Esophagus squamous epithelium (tissue), 5 donors: Measurements from ENCODE around the gene GSTM2. TPM values are rescaled to one million over a fixed set of nuclear protein-coding genes. Genes with fewer than 3 reads are reported as not detected.

Experiments
- DNase-seq: peaks from one replicate; lab custom pipeline; 2025; lab: John Stamatoyannopoulos, UW
- H3K27ac ChIP-seq, 4 donors: fragments of 200-600 bp; sonication (generic); one replicate each; pipeline ENCODE4 v1.5.1; 2016 to 2019; ENCODE audit warnings: mild to moderate bottlenecking in 1 of 4
- H3K27me3 ChIP-seq, 4 donors: fragments of 200-600 bp; sonication (generic); 1 replicate in 3 of 4; 2 replicates in 1 of 4; pipeline versions ENCODE4 v1.5.1 to v1.6.0; 2017 to 2021; ENCODE audit warnings: antibody characterized with exemption in 1 of 4
- H3K36me3 ChIP-seq, 3 donors: fragments of 200-600 bp; sonication (generic); one replicate each; pipeline ENCODE4 v1.5.1; 2016 to 2019
- H3K4me1 ChIP-seq, 3 donors: fragments of 200-600 bp; sonication (generic); one replicate each; pipeline ENCODE4 v1.5.1; 2017 to 2019
- H3K4me3 ChIP-seq, 4 donors: fragments of 200-600 bp; sonication (generic); 1 replicate in 3 of 4; 2 replicates in 1 of 4; pipeline ENCODE4 v1.5.1; 2016 to 2019; ENCODE audit warnings: mild to moderate bottlenecking in 2 of 4, moderate library complexity in 1 of 4
- H3K9me3 ChIP-seq, 3 donors: fragments of 200-600 bp; sonication (generic); one replicate each; pipeline ENCODE4 v1.5.1; 2016 to 2019
- POLR2A ChIP-seq, 4 donors: fragments of 450-650 bp; IDR thresholded peaks; one replicate each; pipeline ENCODE4 v1.6.1; 2017; ENCODE audit warnings: antibody characterized with exemption in 4 of 4, mild to moderate bottlenecking in 4 of 4, moderate library complexity in 3 of 4
- WGBS, 2 donors: methylation state at CpG; one replicate each; pipeline ENCODE4 v1.1.5; 2018; 5-methylcytosine and 5-hydroxymethylcytosine counted together
- intact Hi-C: fragments of 100-400 bp; cut with DNase I; formaldehyde crosslinking; loops from one replicate; pipeline ENCODE4 v1.15.0; 2022
- total RNA-seq, 4 donors: library from RNA; depleted of rRNA; stranded (reverse); fragments of >200 nt; gene quantifications; one replicate each; pipeline ENCODE4 v1.1.0, GENCODE V29; 2016
- TF ChIP-seq, protein P1 (sequence below), 6 experiments: fragments of 450-650 bp in 4 of 6; fragments of 200-600 bp in 2 of 6; sonication (generic) in 2 of 6; IDR thresholded peaks; one replicate each; pipeline ENCODE4 v1.5.1; 2016 to 2019; ENCODE audit warnings: antibody characterized with exemption in 6 of 6, mild to moderate bottlenecking in 4 of 6, moderate library complexity in 4 of 6
- donor health status: DM: yes; HTN: yes; CAD: no.

Gene GSTM2
- total RNA-seq, 4 donors from 2014 or later, result 17.8 to 87.9 (median 46.2) TPM

GRCh38 chr1:109639063-109639840 is 28.6 kb upstream of the GSTM2 start:
- Histone ChIP-seq H3K27ac (no peak overlapping the region), H3K36me3 (no peaks in the 10 kb centered on the region), H3K27me3 (no peaks in the 10 kb centered on the region), H3K9me3 (no peaks in the 10 kb centered on the region), H3K4me1 (peaks cover 0 to 39% (median 18%) of the 10 kb centered on the region in 3 donors), H3K4me3 (no peak overlapping the region)
- TF ChIP-seq POLR2A (IDR thresholded peaks at IDR 0.05), result no peak
- TF ChIP-seq, protein P1, sequence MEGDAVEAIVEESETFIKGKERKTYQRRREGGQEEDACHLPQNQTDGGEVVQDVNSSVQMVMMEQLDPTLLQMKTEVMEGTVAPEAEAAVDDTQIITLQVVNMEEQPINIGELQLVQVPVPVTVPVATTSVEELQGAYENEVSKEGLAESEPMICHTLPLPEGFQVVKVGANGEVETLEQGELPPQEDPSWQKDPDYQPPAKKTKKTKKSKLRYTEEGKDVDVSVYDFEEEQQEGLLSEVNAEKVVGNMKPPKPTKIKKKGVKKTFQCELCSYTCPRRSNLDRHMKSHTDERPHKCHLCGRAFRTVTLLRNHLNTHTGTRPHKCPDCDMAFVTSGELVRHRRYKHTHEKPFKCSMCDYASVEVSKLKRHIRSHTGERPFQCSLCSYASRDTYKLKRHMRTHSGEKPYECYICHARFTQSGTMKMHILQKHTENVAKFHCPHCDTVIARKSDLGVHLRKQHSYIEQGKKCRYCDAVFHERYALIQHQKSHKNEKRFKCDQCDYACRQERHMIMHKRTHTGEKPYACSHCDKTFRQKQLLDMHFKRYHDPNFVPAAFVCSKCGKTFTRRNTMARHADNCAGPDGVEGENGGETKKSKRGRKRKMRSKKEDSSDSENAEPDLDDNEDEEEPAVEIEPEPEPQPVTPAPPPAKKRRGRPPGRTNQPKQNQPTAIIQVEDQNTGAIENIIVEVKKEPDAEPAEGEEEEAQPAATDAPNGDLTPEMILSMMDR (IDR thresholded peaks at IDR 0.05), result no peak
- intact Hi-C loops, result loop anchor here (5.0 kb wide), 1 partner anchor 97 kb away; no protein-coding TSS in a partner anchor
- no peak for DNase-seq
- WGBS, 2 donors, result 64 to 74% methylated on average over 5 to 9 of the region's 9 CpGs

GRCh38 chr1:109639841-109640184 is 28.0 kb upstream of the GSTM2 start:
- DNase-seq, result no peak
- Histone ChIP-seq H3K9me3 (no peaks in the 10 kb centered on the region), H3K27me3 (no peaks in the 10 kb centered on the region), H3K36me3 (no peaks in the 10 kb centered on the region), H3K4me3 (no peak overlapping the region), H3K27ac (no peak overlapping the region), H3K4me1 (peaks cover 0 to 35% (median 18%) of the 10 kb centered on the region in 3 donors)
- intact Hi-C loops, result loop anchor here (5.0 kb wide), 3 partner anchors 98 to 342 kb away; partner anchors contain the start of gene AHCYL1
- TF ChIP-seq, protein P1 (IDR thresholded peaks at IDR 0.05), result no peak
- no peak for TF ChIP-seq POLR2A (IDR thresholded peaks at IDR 0.05)
- WGBS, 2 donors, result 12 to 41% methylated on average over 3 to 6 of the region's 6 CpGs

DNA sequence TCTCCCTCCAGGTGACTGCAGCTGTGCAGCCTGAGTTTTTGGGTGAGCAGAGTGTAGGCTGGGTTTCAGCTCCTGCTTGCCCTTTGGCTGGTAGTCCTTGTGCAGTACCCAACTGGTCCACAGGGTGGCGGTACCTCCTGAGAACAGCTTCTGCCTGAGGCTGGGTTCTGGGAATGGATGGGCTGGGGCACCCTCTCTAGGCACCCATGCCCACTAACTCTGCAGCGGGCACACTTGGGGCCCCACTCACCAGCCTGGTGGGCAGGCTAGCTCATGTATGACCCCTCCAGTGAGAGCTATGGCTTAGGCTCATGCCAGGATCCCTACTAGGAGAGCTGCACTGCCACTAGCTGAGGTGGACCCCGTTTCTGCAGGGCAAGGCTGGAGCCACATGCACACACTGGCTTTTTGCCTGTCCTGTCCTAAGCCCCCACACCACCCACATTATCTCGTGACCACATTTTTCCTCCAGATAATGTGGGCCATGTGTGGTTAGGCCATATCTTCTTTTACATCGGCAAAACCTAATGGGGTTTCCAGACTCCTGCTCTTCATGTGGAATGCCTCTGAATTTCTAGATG is 27.5 kb upstream of the GSTM2 start:
- 47 to 67% methylated on average over 3 to 4 of the region's 5 CpGs for WGBS, 2 donors
- no peak overlapping the region for H3K27ac ChIP-seq
- DNase-seq, result no peak
- no peaks in the 10 kb centered on the region for H3K27me3 ChIP-seq
- TF ChIP-seq, protein P1 (IDR thresholded peaks at IDR 0.05), result peak; percentile 88 to 100 (median 92)
- no peak for TF ChIP-seq POLR2A (IDR thresholded peaks at IDR 0.05)
- H3K4me3 ChIP-seq, result no peak overlapping the region
- intact Hi-C loops, result loop anchor here (5.0 kb wide), 2 partner anchors 132 to 342 kb away; partner anchors contain the start of gene AHCYL1
- H3K36me3 ChIP-seq, result no peaks in the 10 kb centered on the region
- peaks cover 0 to 32% (median 18%) of the 10 kb centered on the region in 3 donors for H3K4me1 ChIP-seq
- H3K9me3 ChIP-seq, result no peaks in the 10 kb centered on the region

DNA sequence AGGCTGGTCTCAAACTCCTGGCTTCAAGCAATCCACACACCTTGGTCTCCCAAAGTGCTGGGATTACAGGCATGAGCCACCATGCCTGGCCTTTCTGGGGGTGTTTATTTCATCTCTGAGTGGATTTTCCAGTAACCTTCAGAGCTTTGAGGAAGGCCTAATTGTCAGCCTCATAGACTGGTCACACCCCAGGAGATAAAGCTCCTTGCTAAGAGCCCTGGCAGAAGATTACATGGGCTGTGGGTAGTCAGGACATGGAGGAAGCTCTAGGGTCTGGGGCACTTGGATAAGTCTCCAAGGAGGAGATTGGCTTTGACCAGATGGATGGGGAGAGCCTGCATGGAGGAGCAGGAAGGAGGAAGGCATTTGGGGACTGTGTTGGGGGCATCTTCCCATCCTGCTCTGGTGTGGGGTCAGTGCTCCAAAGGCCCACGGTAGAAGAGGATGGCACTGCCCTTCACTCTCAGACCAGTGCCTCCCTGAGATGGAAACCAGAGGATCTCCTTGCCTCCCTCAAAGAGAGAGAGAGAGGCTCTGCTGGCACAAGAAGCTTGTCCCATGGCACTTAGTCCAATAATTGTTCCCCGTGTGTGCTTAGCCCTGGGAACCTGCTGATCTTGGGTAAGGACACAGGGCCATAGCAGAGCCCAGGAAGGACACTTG is 26.6 kb upstream of the GSTM2 start:
- 86 to 100% methylated on average over 1 to 2 of the region's 2 CpGs for WGBS, 2 donors
- DNase-seq, result no peak
- Histone ChIP-seq H3K4me3 (no peak overlapping the region), H3K27ac (no peak overlapping the region), H3K27me3 (no peaks in the 10 kb centered on the region), H3K36me3 (no peaks in the 10 kb centered on the region), H3K4me1 (peaks cover 0 to 23% (median 12%) of the 10 kb centered on the region in 3 donors), H3K9me3 (no peaks in the 10 kb centered on the region)
- TF ChIP-seq, protein P1 (IDR thresholded peaks at IDR 0.05), result no peak
- TF ChIP-seq POLR2A (IDR thresholded peaks at IDR 0.05), result no peak
- intact Hi-C loops, result loop anchor here (5.0 kb wide), 2 partner anchors 131 to 341 kb away; partner anchors contain the start of gene AHCYL1
